Effector memory CD8-positive, alpha-beta T cell (primary cell): ENCODE results near the gene TNRC6C.

Experiments
- ATAC-seq: fragments of 150-1000 bp; cut with Tn5 transposase; replicated peaks from 2 replicates; pipeline ENCODE4 v1.10.0; 2021; ENCODE audit warnings: mild to moderate bottlenecking, moderate library complexity
- DNase-seq, 3 experiments: peaks; one replicate each; pipeline ENCODE4 v3.0.0; 2021
- H3K27ac Mint-ChIP-seq, 2 donors: one replicate each; pipeline ENCODE4 v1.8.0; 2022; ENCODE audit warnings: mild to moderate bottlenecking in 2 of 2, mixed read lengths in 2 of 2, moderate library complexity in 2 of 2
- H3K27me3 Mint-ChIP-seq, 2 donors: one replicate each; pipeline ENCODE4 v1.8.0; 2022; ENCODE audit warnings: mixed read lengths in 2 of 2
- H3K36me3 Mint-ChIP-seq: one replicate; pipeline ENCODE4 v1.8.0; 2022; ENCODE audit warnings: mild to moderate bottlenecking, moderate library complexity, mixed read lengths; ENCODE audit not compliant: insufficient read depth
- H3K4me1 Mint-ChIP-seq, 2 donors: one replicate each; pipeline ENCODE4 v1.8.0; 2022; ENCODE audit warnings: low read depth in 2 of 2, mixed read lengths in 2 of 2
- H3K4me3 Mint-ChIP-seq, 2 donors: one replicate each; pipeline ENCODE4 v1.8.0; 2022; ENCODE audit warnings: mild to moderate bottlenecking in 2 of 2, mixed read lengths in 2 of 2, moderate library complexity in 2 of 2
- H3K9me3 Mint-ChIP-seq, 2 donors: one replicate each; pipeline ENCODE4 v1.8.0; 2022; ENCODE audit warnings: mixed read lengths in 2 of 2
- total RNA-seq, 9 experiments: gene quantifications; one replicate each; lab custom pipeline; 2026; lab: John Stamatoyannopoulos, UW

TNRC6C gene, protein sequence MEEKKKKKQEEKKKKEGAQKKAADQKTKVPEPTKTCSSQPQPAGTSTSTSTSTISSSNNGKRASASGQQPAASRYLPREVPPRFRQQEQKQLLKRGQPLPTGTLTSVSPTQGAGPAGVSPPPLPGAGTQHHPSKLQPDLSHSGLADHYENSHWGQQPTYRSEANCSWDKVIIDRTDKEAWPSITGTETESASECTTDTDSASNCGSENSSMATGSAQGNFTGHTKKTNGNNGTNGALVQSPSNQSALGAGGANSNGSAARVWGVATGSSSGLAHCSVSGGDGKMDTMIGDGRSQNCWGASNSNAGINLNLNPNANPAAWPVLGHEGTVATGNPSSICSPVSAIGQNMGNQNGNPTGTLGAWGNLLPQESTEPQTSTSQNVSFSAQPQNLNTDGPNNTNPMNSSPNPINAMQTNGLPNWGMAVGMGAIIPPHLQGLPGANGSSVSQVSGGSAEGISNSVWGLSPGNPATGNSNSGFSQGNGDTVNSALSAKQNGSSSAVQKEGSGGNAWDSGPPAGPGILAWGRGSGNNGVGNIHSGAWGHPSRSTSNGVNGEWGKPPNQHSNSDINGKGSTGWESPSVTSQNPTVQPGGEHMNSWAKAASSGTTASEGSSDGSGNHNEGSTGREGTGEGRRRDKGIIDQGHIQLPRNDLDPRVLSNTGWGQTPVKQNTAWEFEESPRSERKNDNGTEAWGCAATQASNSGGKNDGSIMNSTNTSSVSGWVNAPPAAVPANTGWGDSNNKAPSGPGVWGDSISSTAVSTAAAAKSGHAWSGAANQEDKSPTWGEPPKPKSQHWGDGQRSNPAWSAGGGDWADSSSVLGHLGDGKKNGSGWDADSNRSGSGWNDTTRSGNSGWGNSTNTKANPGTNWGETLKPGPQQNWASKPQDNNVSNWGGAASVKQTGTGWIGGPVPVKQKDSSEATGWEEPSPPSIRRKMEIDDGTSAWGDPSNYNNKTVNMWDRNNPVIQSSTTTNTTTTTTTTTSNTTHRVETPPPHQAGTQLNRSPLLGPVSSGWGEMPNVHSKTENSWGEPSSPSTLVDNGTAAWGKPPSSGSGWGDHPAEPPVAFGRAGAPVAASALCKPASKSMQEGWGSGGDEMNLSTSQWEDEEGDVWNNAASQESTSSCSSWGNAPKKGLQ (N-terminal part only)
- total RNA-seq: 55.5 to 220 (median 137) reads per million in 9 experiments

DNA sequence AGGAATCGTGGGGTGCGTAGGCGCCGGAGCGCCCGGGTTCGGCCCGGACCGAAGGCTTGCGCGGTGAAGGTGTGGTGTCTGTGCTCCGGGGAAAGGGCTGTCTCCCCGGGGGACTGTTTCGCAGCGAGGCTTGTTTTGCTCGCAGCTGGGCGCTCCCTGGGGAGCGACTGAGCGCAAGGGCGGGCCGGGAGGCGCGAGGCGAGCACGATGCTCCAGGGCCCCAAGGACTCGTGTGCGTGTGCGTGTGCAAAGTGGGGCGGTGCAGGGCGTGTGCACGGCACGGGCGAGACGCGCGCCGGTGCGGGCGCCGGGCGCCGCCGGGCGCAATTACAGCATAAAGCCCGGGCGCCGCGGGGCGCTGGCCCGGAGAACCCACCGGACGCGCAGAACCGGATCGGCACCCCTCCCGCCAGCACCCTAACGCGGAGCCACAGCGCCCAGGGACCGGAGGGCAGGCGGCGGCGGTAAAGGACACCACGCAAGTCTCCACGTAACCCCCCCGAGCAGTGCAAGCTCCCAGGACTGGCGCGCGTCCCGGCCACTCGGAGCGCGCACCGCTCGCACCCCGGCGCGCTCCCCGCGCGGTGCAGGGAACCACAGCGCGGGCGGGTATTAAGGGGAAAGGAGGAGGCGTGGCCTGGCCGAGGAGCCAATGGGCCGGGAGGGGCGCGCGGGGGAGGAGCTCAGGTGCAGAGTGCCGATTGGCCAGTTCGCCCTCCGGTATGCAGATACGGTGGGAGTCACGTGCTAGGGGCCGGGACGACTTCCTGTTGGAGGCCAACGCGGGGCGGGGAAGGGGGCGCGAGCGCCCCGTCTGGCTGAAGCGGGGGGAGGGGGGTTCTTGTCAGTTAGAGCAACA lies at the start of gene TNRC6C:
TSS of gene TNRC6C (plus strand) at position 847 of the 859 bp plus-strand sequence. CDS start 45,504 bp downstream, outside the sequence.
- H3K36me3 Mint-ChIP-seq: peaks cover 23% of the 10 kb centered on the region
- H3K27me3 Mint-ChIP-seq: peaks cover 0 to 5% of the 10 kb centered on the region in 2 donors
- peak within 1 kb of the TSS; percentile 93 to 97 for H3K27ac Mint-ChIP-seq

DNA sequence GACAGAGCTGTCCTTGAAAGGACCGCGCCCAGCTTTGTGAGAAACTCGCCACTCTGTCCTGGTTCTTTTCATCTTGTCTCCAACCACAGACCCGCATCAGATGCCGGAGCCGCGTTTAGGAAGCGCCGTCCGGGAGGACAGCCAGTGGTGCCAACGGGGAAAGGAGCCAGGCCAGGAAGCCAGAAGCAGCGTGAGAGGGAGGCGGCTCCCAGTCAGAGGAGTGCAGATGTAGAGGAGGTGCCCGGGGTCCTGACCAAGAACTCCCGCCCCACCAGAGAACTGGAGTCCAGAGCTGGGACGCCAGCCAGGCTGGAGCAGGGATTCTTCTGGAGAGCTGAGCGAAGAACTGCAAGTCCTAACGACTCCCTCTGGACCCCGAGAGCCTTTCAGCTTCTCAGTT lies 49.3 kb upstream of the TNRC6C start:
- Mint-ChIP-seq H3K27me3 (peaks cover 18 to 32% of the 10 kb centered on the region in 2 donors), H3K9me3 (no peaks in the 10 kb centered on the region)
- DNase-seq: no peak

More for the DNA sequence above, at the start of gene TNRC6C:
- H3K4me3 Mint-ChIP-seq: peak within 1 kb of the TSS; percentile 97 to 98
- ATAC-seq: peak; percentile 87
- peaks cover 31 to 37% of the 10 kb centered on the region in 2 donors for H3K4me1 Mint-ChIP-seq
- H3K9me3 Mint-ChIP-seq: no peaks in the 10 kb centered on the region
- peak; percentile 99 to 100 (median 99) for DNase-seq

DNA sequence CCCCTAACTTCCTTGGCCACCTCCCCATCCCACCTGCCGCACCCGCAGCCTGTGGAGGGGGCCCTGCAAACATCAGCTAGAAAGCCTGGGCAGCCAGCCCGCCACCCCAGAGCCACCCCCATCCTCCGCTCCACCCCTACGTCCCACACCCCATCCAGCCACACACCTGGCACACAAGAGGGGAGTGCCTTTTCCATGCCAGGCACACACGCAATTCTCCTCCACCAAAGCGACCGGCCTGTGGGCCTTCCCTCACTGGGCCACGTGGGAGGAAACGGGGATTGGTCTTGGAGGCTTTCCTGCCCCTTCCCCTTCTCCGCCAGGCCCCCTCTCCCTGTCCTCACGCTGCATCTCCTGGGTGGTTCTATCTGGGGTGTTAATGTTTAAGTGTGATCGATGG lies 48.7 kb upstream of the TNRC6C start:
- no peak for ATAC-seq
- Mint-ChIP-seq H3K4me3 (no peak overlapping the region), H3K36me3 (no peaks in the 10 kb centered on the region), H3K27ac (no peak overlapping the region), H3K9me3 (no peaks in the 10 kb centered on the region), H3K4me1 (peaks cover 2 to 4% of the 10 kb centered on the region in 2 donors), H3K27me3 (peaks cover 23 to 32% of the 10 kb centered on the region in 2 donors)
- no peak for DNase-seq

More for the DNA sequence above, 49.3 kb upstream of the TNRC6C start:
- no peak for ATAC-seq
- H3K4me3 Mint-ChIP-seq: no peak overlapping the region
- no peak overlapping the region for H3K27ac Mint-ChIP-seq
- no peaks in the 10 kb centered on the region for H3K36me3 Mint-ChIP-seq
- H3K4me1 Mint-ChIP-seq: peaks cover 0 to 2% of the 10 kb centered on the region in 2 donors

DNA sequence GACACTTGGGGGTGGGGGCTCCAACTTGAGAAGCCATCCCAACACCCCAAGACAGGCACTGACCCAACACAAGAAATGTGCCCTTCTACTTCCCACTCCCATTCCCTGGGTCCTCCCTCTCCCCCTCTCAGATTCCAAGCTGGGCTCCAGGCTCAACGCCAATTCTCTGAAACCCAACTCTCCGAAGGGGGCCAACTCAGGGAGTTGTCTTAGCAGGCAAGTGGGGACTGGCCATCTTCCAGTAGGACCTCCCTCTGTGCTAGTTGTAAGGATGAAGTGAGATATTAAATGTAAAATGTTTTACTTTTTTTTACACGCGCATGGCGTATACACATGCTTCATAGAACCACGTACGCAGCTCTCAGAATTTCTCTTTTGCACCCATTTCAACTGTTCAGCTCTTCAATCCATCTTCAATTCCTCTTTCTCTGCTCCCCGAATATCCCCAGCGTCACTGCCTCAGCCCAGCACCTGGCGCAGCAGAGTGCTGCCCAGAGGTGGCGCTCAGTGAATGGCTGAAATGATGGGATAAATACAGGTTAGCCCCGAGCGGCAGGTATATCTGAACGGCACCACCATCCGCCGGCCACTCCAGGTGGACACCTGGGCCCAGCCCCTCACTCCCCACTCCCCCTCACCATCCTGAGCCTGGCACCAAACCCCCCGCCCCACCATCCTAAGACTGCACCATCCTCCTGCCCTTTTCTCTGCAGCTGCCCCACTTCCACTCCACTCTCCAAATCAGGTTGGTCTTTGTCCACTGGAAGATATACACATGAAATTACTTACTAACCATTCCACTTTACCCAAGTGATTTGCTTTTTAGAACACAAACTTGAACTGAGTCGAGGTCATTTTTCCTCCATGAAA lies 43.9 kb upstream of the TNRC6C start:
- H3K36me3 Mint-ChIP-seq: no peaks in the 10 kb centered on the region
- peaks cover 42 to 68% of the 10 kb centered on the region in 2 donors for H3K27me3 Mint-ChIP-seq
- no peak overlapping the region for H3K4me3 Mint-ChIP-seq
- no peak overlapping the region for H3K27ac Mint-ChIP-seq
- no peak for DNase-seq
- peaks cover 4 to 10% of the 10 kb centered on the region in 2 donors for H3K4me1 Mint-ChIP-seq
- H3K9me3 Mint-ChIP-seq: no peaks in the 10 kb centered on the region
- no peak for ATAC-seq

DNA sequence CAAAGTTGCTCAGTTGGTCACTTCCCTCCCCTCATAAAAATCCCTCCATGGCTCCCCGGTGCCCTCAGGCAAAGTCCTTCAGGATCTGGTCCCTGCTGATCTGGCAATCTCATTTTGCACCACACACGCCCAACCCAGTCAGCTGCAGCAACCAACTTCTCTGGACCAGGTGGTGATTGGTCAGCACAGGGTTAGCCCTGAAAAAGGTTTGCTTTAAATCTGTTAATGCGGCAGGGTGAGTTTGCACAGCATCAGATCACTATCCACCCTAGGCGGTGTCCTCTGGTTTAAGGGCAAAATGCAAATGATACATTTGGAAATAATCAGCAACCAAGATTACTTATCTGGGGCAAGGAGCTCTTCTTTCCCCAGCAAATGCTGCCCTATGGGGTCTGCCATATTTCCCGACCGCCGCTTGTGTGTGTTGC lies 42.9 kb upstream of the TNRC6C start:
- ATAC-seq (no peak), DNase-seq (no peak)
- no peaks in the 10 kb centered on the region for H3K9me3 Mint-ChIP-seq
- peaks cover 4 to 7% of the 10 kb centered on the region in 2 donors for H3K4me1 Mint-ChIP-seq
- peaks cover 35 to 62% of the 10 kb centered on the region in 2 donors for H3K27me3 Mint-ChIP-seq
- H3K36me3 Mint-ChIP-seq: no peaks in the 10 kb centered on the region
- H3K4me3 Mint-ChIP-seq: no peak overlapping the region
- H3K27ac Mint-ChIP-seq: no peak overlapping the region

DNA sequence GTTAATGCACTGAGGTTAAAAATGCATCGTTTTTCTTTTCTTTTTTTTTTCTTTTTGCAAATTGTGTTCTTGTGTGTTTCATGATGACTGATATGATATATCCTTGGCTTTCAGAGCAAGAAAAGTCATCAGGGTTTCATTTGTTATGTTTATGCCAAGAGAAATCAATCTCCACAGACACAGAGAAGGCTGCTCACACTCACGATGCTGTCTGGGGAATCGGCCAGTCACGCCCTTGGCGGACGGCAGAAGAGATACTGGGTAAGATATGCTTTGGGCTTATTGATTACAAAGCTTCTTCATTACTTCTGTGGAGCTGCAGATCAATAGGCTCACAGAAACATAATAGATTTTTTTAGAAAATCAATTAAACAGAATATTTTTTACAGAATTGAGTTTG lies 42.2 kb upstream of the TNRC6C start:
- Mint-ChIP-seq H3K9me3 (no peaks in the 10 kb centered on the region), H3K27me3 (peaks cover 35 to 60% of the 10 kb centered on the region in 2 donors), H3K36me3 (no peaks in the 10 kb centered on the region), H3K4me3 (peak overlapping the region in 1 of 2 donors; percentile 68), H3K27ac (no peak overlapping the region), H3K4me1 (peaks cover 4 to 7% of the 10 kb centered on the region in 2 donors)
- DNase-seq: no peak
- no peak for ATAC-seq

DNA sequence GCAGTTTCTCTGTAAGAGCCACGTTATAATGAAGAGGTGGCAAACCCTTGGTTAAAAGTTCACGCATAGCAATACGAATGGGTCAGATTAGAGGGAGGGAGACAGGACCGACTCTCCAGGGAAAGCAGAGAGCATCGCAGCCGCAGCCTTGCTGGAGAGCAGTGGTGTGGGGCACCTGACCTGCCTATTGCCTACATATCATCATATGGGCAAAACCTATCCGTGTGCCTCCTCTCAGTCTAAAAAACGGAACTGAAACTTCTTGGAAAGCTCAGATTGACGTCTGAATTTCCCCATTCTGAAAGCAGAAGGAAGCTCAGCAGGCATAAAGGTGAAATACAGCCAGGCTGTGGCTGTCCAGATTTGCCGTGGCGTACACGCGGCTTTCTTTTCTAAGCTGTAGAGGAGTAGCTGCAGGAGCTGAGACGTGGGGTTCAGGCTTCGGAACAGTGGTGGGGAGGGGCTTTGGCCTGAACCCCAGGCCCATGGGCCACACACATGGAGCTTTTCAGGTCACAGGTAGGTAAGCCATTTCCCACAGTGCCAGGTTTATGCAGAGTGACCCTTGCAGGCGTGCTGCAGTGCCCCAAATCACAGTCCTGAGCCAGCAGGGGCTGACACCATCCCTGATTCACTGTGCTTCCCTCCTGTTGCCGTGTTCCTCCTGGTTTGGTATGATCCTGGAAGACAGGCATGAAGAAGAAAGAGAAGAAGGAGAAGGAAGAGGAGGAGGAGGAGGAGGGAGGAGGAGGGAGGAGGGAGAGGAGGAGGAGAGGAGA lies 41.6 kb upstream of the TNRC6C start:
- no peaks in the 10 kb centered on the region for H3K9me3 Mint-ChIP-seq
- peaks cover 35 to 60% of the 10 kb centered on the region in 2 donors for H3K27me3 Mint-ChIP-seq
- DNase-seq (no peak), ATAC-seq (peak; percentile 51)
- no peaks in the 10 kb centered on the region for H3K36me3 Mint-ChIP-seq
- H3K4me1 Mint-ChIP-seq: peaks cover 4 to 7% of the 10 kb centered on the region in 2 donors
- no peak overlapping the region for H3K27ac Mint-ChIP-seq
- peak overlapping the region; percentile 26 to 68 for H3K4me3 Mint-ChIP-seq

DNA sequence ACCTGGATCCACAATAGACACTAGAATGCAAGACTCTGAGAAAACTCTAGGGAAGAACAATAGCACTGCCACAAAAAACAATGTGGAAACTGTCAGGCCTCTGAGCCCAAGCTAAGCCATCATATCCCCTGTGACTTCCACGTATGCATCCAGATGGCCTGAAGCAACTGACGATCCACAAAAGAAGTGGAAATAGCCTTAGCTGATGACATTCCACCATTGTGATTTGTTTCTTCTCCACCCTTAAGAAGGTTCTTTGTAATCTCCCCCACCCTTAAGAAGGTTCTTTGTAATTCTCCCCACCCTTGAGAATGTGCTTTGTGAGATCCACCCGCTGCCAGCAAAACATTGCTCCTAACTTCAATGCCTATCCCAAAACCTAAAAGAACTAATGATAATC lies 39.2 kb upstream of the TNRC6C start:
- Mint-ChIP-seq H3K9me3 (no peaks in the 10 kb centered on the region), H3K36me3 (no peaks in the 10 kb centered on the region), H3K27me3 (peaks cover 37 to 59% of the 10 kb centered on the region in 2 donors), H3K4me1 (peaks cover 4 to 12% of the 10 kb centered on the region in 2 donors), H3K4me3 (no peak overlapping the region), H3K27ac (no peak overlapping the region)
- DNase-seq (no peak), ATAC-seq (no peak)

DNA sequence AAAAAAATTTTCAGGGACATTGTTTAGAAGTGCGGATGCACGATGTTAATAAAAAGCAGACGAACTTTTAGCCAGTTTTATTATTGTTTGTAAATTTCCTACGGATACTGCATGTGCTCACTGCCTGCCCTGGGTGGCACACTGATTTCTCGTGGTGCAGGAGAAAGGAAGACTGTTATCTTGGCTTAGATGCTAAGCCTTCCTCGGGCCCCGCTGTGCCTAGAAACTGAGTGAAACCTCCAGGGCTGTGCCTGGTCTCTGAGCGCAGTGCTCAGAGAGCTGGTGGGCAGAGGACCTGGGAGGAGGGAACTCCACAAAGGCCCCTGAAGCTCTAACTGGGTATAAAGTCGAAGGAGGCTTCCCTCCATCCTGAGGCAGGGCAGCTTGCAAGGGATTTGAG lies 35.4 kb upstream of the TNRC6C start:
- peaks cover 8 to 11% of the 10 kb centered on the region in 2 donors for H3K4me1 Mint-ChIP-seq
- DNase-seq: no peak
- H3K36me3 Mint-ChIP-seq: no peaks in the 10 kb centered on the region
- no peak overlapping the region for H3K4me3 Mint-ChIP-seq
- H3K27me3 Mint-ChIP-seq: peaks cover 14 to 33% of the 10 kb centered on the region in 2 donors
- H3K9me3 Mint-ChIP-seq: no peaks in the 10 kb centered on the region
- no peak for ATAC-seq
- no peak overlapping the region for H3K27ac Mint-ChIP-seq

DNA sequence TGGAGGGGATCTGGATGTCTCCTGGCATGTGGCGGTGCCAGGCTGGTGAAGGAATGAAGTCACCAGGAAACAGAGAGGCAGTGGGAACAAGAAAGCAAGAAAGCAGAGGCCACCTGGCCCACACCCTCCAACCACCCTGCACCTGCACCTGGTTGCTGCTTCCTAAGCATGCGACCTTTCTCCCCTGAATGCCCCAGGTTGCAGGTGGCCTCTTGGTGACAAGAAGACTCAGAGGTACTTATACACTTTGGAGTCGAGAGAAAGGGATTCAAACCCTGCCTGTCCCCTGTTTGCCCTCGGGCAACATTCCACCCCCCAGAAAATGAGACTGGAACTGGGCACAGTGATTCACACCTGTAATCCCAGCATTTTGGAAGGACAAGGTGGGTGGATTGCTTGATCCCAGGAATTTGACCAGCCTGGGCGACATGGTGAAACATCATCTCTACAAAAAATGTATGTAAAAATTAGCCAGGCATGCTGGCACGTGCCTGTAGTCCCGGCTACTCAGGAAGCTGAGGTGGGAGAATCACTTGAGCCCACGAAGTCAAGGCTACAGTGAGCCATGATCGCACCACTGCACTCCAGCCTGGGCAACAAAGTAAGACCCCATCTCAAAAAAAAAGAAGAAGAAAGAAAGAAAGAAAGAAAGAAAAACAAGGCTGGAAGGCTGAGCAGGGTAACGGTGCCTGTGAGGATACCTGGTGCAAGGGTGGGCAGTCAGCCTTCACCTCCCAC lies 34.6 kb upstream of the TNRC6C start:
- Mint-ChIP-seq H3K27me3 (peaks cover 12 to 25% of the 10 kb centered on the region in 2 donors), H3K9me3 (no peaks in the 10 kb centered on the region), H3K36me3 (no peaks in the 10 kb centered on the region), H3K27ac (no peak overlapping the region), H3K4me3 (no peak overlapping the region), H3K4me1 (peaks cover 13 to 16% of the 10 kb centered on the region in 2 donors)
- no peak for ATAC-seq
- DNase-seq: no peak
